Renal cortex interstitium (tissue), 11 donors: ENCODE data around the gene FGF22. TPM values are rescaled to one million over a fixed set of nuclear protein-coding genes. Genes with fewer than 3 reads are reported as not detected.
"Not testable (repeated sequence)": the region's sequence is repeated elsewhere in the genome, so short reads cannot be mapped to it uniquely, and the experiment has no call there.

Source experiments
- DNase-seq, 11 donors: peaks; one replicate each; pipeline ENCODE4 v3.0.0-alpha.2; 2013; ENCODE audit warnings: low read depth in 9 of 11, low spot score in 4 of 11; ENCODE audit errors: extremely low read depth in 1 of 11
- polyA plus RNA-seq, 3 donors: library from polyadenylated mRNA; unstranded; fragments of 120-200 nt; gene quantifications; one replicate each; pipeline ENCODE4 v1.2.1, GENCODE V29; 2013; ENCODE audit not compliant: insufficient read length in 3 of 3

FGF22 gene
- polyA plus RNA-seq, 3 donors: 0.31 to 1.1 (median 0.92) TPM

GRCh38 chr19:618674-619285, 20.9 kb upstream of the FGF22 start:
- DNase-seq: no peak

- no peak for DNase-seq
These were observed 20.2 kb upstream of the FGF22 start for GRCh38 chr19:619286-620002.

GRCh38 chr19:620166-620862, 19.4 kb upstream of the FGF22 start:
- DNase-seq: no peak

GRCh38 chr19:621191-621590, 18.5 kb upstream of the FGF22 start:
- not testable (repeated sequence) for DNase-seq

GRCh38 chr19:621819-622218, 17.9 kb upstream of the FGF22 start:
- DNase-seq: no peak

- DNase-seq: no peak
These were observed 17.0 kb upstream of the FGF22 start for GRCh38 chr19:622666-623065.

GRCh38 chr19:623175-623916, 16.3 kb upstream of the FGF22 start:
- no peak for DNase-seq

- DNase-seq: no peak
These were observed 15.7 kb upstream of the FGF22 start for GRCh38 chr19:623974-624373.

- no peak for DNase-seq
These were observed 15.1 kb upstream of the FGF22 start for GRCh38 chr19:624433-625109.

GRCh38 chr19:625257-625656, 14.4 kb upstream of the FGF22 start:
- DNase-seq: no peak

GRCh38 chr19:626566-626965, 13.1 kb upstream of the FGF22 start:
- DNase-seq: not testable (repeated sequence)

- no peak for DNase-seq
These were observed 11.5 kb upstream of the FGF22 start for GRCh38 chr19:628168-628567.

GRCh38 chr19:629515-629914, 10.2 kb upstream of the FGF22 start:
- not testable (repeated sequence) for DNase-seq

- no peak for DNase-seq
These were observed 9.5 kb upstream of the FGF22 start for GRCh38 chr19:629961-630714.

- no peak for DNase-seq
These were observed 7.1 kb upstream of the FGF22 start for GRCh38 chr19:632579-633067.

- DNase-seq: peak; percentile 91 to 98 (median 97)
These were observed 6.5 kb upstream of the FGF22 start, which contains the start of gene POLRMT for GRCh38 chr19:633068-633785. Gene POLRMT, minus strand, starts transcription at chr19:633537. Its CDS starts 25 bp downstream, at chr19:633512.

- DNase-seq: no peak
These were observed 5.7 kb upstream of the FGF22 start for GRCh38 chr19:633786-634639.
